ENCODE data around the gene M6PR. TPM values are rescaled to one million over a fixed set of nuclear protein-coding genes. Genes with fewer than 3 reads are reported as not detected.

The M6PR gene
- 10 to 100 TPM; 78.4 to 83.6 TPM for total RNA-seq
- long read RNA-seq, donor 1, transcript M6PR-201 (7 exons, 2,756 nt), result major isoform, 29 of 39 reads
- long read RNA-seq, donor 1, partial matches to known transcripts, result 4 of 39 reads
- long read RNA-seq, donor 1, other reads (novel, unspliced or antisense), result 6 of 39 reads
- long read RNA-seq, donor 2, transcript M6PR-201 (7 exons, 2,756 nt), result major isoform, 128 of 164 reads
- long read RNA-seq, donor 2, partial matches to known transcripts, result 15 of 164 reads
- long read RNA-seq, donor 2, other reads (novel, unspliced or antisense), result 21 of 164 reads

GRCh38 chr12:8949342-8950220 lies at the start of gene M6PR:
TSS of gene M6PR (minus strand) at chr12:8949645. CDS start at chr12:8946404, 3,241 bp downstream.
- peak; percentile 98 for DNase-seq (ENCODE audit: low spot score)
- intact Hi-C loops (cut with DNase I), result loop anchor here in 1 of 2 donors (10.0 kb wide), 1 partner anchor 85 kb away; no protein-coding TSS in a partner anchor

GRCh38 chr12:8996682-8997405 lies 47.4 kb upstream of the M6PR start:
- no peak for DNase-seq (ENCODE audit: low spot score)
- intact Hi-C loops (cut with DNase I), result no loop called here

- intact Hi-C loops (cut with DNase I), result no loop called here
- DNase-seq (ENCODE audit: low spot score), result no peak
Observed at GRCh38 chr12:8995021-8995775, 45.8 kb upstream of the M6PR start.

GRCh38 chr12:8993827-8994226 lies 44.4 kb upstream of the M6PR start:
- intact Hi-C loops (cut with DNase I), result no loop called here
- DNase-seq (ENCODE audit: low spot score), result no peak

GRCh38 chr12:8991371-8992345 lies 42.2 kb upstream of the M6PR start:
- intact Hi-C loops (cut with DNase I), result no loop called here
- DNase-seq (ENCODE audit: low spot score), result no peak

- intact Hi-C loops (cut with DNase I), result no loop called here
- no peak for DNase-seq (ENCODE audit: low spot score)
Observed at GRCh38 chr12:8989413-8989812, 40.0 kb upstream of the M6PR start, which contains the start of gene KLRG1. TSS of gene KLRG1 (plus strand) at chr12:8989546. CDS start at chr12:8989636, 90 bp downstream.

GRCh38 chr12:8987685-8988084 lies 38.2 kb upstream of the M6PR start:
- intact Hi-C loops (cut with DNase I), result no loop called here
- DNase-seq (ENCODE audit: low spot score), result no peak

- no peak for DNase-seq (ENCODE audit: low spot score)
- intact Hi-C loops (cut with DNase I), result no loop called here
Observed at GRCh38 chr12:8987163-8987562, 37.7 kb upstream of the M6PR start.

- no peak for DNase-seq (ENCODE audit: low spot score)
- intact Hi-C loops (cut with DNase I), result no loop called here
Observed at GRCh38 chr12:8985213-8985754, 35.8 kb upstream of the M6PR start.

- intact Hi-C loops (cut with DNase I), result no loop called here
- DNase-seq (ENCODE audit: low spot score), result no peak
Observed at GRCh38 chr12:8980137-8980536, 30.7 kb upstream of the M6PR start.

GRCh38 chr12:8970432-8970831 lies 21.0 kb upstream of the M6PR start:
- intact Hi-C loops (cut with DNase I), result no loop called here
- no peak for DNase-seq (ENCODE audit: low spot score)

GRCh38 chr12:8969861-8970411 lies 20.5 kb upstream of the M6PR start:
- intact Hi-C loops (cut with DNase I), result no loop called here
- no peak for DNase-seq (ENCODE audit: low spot score)

GRCh38 chr12:8968761-8969160 lies 19.3 kb upstream of the M6PR start:
- intact Hi-C loops (cut with DNase I), result no loop called here
- DNase-seq (ENCODE audit: low spot score), result no peak

- intact Hi-C loops (cut with DNase I), result no loop called here
- no peak for DNase-seq (ENCODE audit: low spot score)
Observed at GRCh38 chr12:8960176-8960575, 10.7 kb upstream of the M6PR start.

GRCh38 chr12:8958066-8958465 lies 8.6 kb upstream of the M6PR start:
- no peak for DNase-seq (ENCODE audit: low spot score)
- intact Hi-C loops (cut with DNase I), result loop anchor here in 1 of 2 donors (10.0 kb wide), 1 partner anchor 77 kb away; no protein-coding TSS in a partner anchor

- intact Hi-C loops (cut with DNase I), result loop anchor here in 1 of 2 donors (10.0 kb wide), 1 partner anchor 77 kb away; no protein-coding TSS in a partner anchor
- DNase-seq (ENCODE audit: low spot score), result no peak
Observed at GRCh38 chr12:8957561-8957960, 8.1 kb upstream of the M6PR start.

GRCh38 chr12:8956772-8957171 lies 7.3 kb upstream of the M6PR start:
- intact Hi-C loops (cut with DNase I), result loop anchor here in 1 of 2 donors (10.0 kb wide), 1 partner anchor 78 kb away; no protein-coding TSS in a partner anchor
- no peak for DNase-seq (ENCODE audit: low spot score)
